OCI-LY1 (cell line): ENCODE measurements around the gene DBT.

ENCODE experiments used
- H2AFZ ChIP-seq: fragments of 200-600 bp; sonication (generic), shearing (Covaris generic); 2 replicates; pipeline ENCODE4 v1.6.0; 2014; ENCODE audit warnings: antibody characterized with exemption, mild to moderate bottlenecking, low read length
- H3F3A ChIP-seq: fragments of 200-600 bp; sonication (generic), shearing (Covaris generic); 2 replicates; pipeline ENCODE4 v1.6.0; 2014; ENCODE audit warnings: mild to moderate bottlenecking, antibody characterized with exemption, low read length, moderate library complexity; ENCODE audit not compliant: insufficient read depth
- H3K27ac ChIP-seq: fragments of 200-600 bp; sonication (generic); 2 replicates; pipeline ENCODE4 v1.5.1; 2014; ENCODE audit warnings: low read length, mixed run types, mild to moderate bottlenecking, low read depth; ENCODE audit not compliant: poor library complexity, severe bottlenecking
- H3K27me3 ChIP-seq: fragments of 200-600 bp; sonication (generic); 2 replicates; pipeline ENCODE4 v1.6.0; 2014; ENCODE audit warnings: antibody characterized with exemption, mild to moderate bottlenecking, low read length, moderate library complexity; ENCODE audit not compliant: insufficient read depth
- H3K36me3 ChIP-seq: fragments of 200-600 bp; sonication (generic); 2 replicates; pipeline ENCODE4 v1.6.1; 2014; ENCODE audit warnings: mild to moderate bottlenecking, antibody characterized with exemption, low read length, moderate library complexity, mixed read lengths; ENCODE audit not compliant: insufficient read depth
- H3K4me1 ChIP-seq: fragments of 200-600 bp; sonication (generic); 2 replicates; pipeline ENCODE4 v1.5.1; 2014; ENCODE audit warnings: mild to moderate bottlenecking, low read length, moderate library complexity; ENCODE audit not compliant: insufficient read depth, severe bottlenecking
- H3K4me2 ChIP-seq: fragments of 200-600 bp; sonication (generic), shearing (Covaris generic); 2 replicates; pipeline ENCODE4 v1.6.1; 2014; ENCODE audit warnings: low read length
- H3K4me3 ChIP-seq: fragments of 200-600 bp; sonication (generic); 2 replicates; pipeline ENCODE4 v1.5.1; 2014; ENCODE audit warnings: low read length, low read depth, mild to moderate bottlenecking, mixed read lengths; ENCODE audit not compliant: poor library complexity, severe bottlenecking
- H3K79me2 ChIP-seq: fragments of 200-600 bp; shearing (Covaris generic); 2 replicates; pipeline ENCODE4 v1.6.1; 2016; ENCODE audit warnings: mixed run types, low read length, mixed read lengths; ENCODE audit not compliant: insufficient read depth
- H3K9ac ChIP-seq: fragments of 200-600 bp; sonication (generic), shearing (Covaris generic); 2 replicates; pipeline ENCODE4 v1.6.1; 2014; ENCODE audit warnings: mild to moderate bottlenecking, low read length, mixed read lengths
- H3K9me2 ChIP-seq: fragments of 200-600 bp; sonication (generic), shearing (Covaris generic); 2 replicates; pipeline ENCODE4 v1.6.1; 2014; ENCODE audit warnings: low read depth, mild to moderate bottlenecking, low read length, mixed read lengths
- H3K9me3 ChIP-seq: fragments of 200-600 bp; shearing (Covaris generic); 2 replicates; pipeline ENCODE4 v1.6.1; 2014; ENCODE audit warnings: low read length, mixed read lengths
- H4K20me1 ChIP-seq: fragments of 200-600 bp; sonication (generic), shearing (Covaris generic); 2 replicates; pipeline ENCODE4 v1.6.0; 2016; ENCODE audit warnings: mild to moderate bottlenecking, low read length; ENCODE audit not compliant: insufficient read depth
- EZH2 ChIP-seq: fragments of 200-600 bp; sonication (generic), shearing (Covaris generic); IDR thresholded peaks from 2 replicates; pipeline ENCODE4 v1.8.0; 2017; ENCODE audit warnings: borderline replicate concordance, mixed run types, mild to moderate bottlenecking, antibody characterized with exemption, low read length, moderate library complexity, mixed read lengths
- TF ChIP-seq, protein P1 (sequence below): fragments of 200-600 bp; sonication (generic), shearing (Covaris generic); IDR thresholded peaks from 2 replicates; pipeline ENCODE4 v1.5.1; 2017; ENCODE audit warnings: mild to moderate bottlenecking, antibody characterized with exemption, low read length, moderate library complexity, mixed read lengths

Gene DBT

DNA sequence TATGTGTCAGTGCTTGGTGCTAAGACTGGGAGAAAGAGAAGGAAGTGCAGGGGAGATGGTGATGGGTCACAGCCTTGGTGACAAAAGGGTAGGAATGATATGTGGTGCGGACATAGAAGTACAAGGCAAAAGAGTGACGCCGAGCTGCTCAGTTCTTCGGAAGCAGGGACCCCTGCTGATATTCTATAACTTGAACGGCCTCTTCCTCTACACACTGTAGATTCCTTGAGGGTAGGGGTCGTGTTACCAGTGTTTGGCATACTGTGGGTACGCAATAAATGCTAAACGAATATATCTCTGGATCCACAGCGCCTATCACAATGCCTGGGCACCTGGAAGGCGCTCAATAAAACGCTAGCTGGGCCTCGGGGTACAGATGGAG lies 488 bp downstream of the DBT start:
- peaks cover 11% of the 10 kb centered on the region; the same call in 1 of the 2 replicates for H3K79me2 ChIP-seq
- peak overlapping the region; percentile 97 for H3K4me3 ChIP-seq
- no peaks in the 10 kb centered on the region for H3F3A ChIP-seq
- no peaks in the 10 kb centered on the region for H3K36me3 ChIP-seq
- no peaks in the 10 kb centered on the region for H3K9me2 ChIP-seq
- peak overlapping the region; percentile 85 for H3K4me2 ChIP-seq
- peak overlapping the region; percentile 88 for H3K9ac ChIP-seq
- TF ChIP-seq, protein P1, sequence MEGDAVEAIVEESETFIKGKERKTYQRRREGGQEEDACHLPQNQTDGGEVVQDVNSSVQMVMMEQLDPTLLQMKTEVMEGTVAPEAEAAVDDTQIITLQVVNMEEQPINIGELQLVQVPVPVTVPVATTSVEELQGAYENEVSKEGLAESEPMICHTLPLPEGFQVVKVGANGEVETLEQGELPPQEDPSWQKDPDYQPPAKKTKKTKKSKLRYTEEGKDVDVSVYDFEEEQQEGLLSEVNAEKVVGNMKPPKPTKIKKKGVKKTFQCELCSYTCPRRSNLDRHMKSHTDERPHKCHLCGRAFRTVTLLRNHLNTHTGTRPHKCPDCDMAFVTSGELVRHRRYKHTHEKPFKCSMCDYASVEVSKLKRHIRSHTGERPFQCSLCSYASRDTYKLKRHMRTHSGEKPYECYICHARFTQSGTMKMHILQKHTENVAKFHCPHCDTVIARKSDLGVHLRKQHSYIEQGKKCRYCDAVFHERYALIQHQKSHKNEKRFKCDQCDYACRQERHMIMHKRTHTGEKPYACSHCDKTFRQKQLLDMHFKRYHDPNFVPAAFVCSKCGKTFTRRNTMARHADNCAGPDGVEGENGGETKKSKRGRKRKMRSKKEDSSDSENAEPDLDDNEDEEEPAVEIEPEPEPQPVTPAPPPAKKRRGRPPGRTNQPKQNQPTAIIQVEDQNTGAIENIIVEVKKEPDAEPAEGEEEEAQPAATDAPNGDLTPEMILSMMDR: no peak
- no peak for TF ChIP-seq EZH2
- H4K20me1 ChIP-seq: no peaks in the 10 kb centered on the region
- peak overlapping the region; percentile 80 for H2AFZ ChIP-seq
- no peaks in the 10 kb centered on the region for H3K27me3 ChIP-seq
- H3K27ac ChIP-seq: peak overlapping the region; percentile 49
- peaks cover 32% of the 10 kb centered on the region for H3K4me1 ChIP-seq
- H3K9me3 ChIP-seq: no peaks in the 10 kb centered on the region

DNA sequence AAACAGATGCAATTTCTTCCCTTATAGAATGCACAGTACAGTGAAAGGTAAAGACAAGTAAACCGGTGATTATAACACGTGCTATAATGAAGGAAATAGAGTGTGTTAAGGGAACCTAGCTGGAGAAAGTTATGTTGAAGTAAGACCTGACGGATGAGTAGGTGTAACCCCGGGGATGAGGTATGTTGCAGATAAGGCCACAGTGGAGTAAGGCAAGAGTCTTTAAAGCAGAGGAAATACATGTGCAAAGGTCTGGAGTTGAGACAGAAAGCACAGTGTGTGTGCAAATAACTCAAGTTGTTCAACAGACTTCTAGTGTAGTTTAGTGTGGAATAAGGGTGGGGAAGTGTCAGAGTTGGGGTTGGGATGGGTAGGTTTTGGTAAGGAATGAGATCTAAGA lies 2.9 kb downstream of the DBT start:
- peaks cover 32% of the 10 kb centered on the region for H3K4me1 ChIP-seq
- H3K9me2 ChIP-seq: no peaks in the 10 kb centered on the region
- H3K9me3 ChIP-seq: no peaks in the 10 kb centered on the region
- no peak overlapping the region for H3K9ac ChIP-seq
- TF ChIP-seq, protein P1: no peak
- no peak for TF ChIP-seq EZH2
- H3K79me2 ChIP-seq: peaks cover 22% of the 10 kb centered on the region
- no peaks in the 10 kb centered on the region for H3F3A ChIP-seq
- peak overlapping the region; percentile 3 for H3K27ac ChIP-seq
- H3K27me3 ChIP-seq: no peaks in the 10 kb centered on the region
- H3K4me3 ChIP-seq: no peak overlapping the region
- H4K20me1 ChIP-seq: no peaks in the 10 kb centered on the region
- H2AFZ ChIP-seq: no peak overlapping the region
- H3K4me2 ChIP-seq: peak overlapping the region; percentile 54
- no peaks in the 10 kb centered on the region for H3K36me3 ChIP-seq

DNA sequence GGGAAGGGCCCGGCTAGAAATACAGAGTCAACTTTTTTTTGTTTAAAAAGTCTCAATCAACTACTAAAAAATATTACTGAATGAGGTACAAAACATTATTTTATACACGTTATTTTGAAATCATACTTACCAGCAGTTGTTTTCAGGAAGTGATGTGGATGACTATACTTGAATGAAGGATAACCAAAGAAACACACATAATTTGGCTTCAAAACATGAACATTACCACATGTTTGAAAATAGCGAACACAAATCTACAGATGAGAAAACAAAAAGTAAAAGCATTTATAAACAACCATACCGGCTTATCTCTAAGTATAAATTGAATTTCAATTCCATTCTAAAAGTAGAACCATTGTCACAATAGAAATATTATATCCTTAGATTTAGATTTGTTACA lies 9.0 kb downstream of the DBT start:
- H3K27me3 ChIP-seq: no peaks in the 10 kb centered on the region
- H3K36me3 ChIP-seq: peaks cover 32% of the 10 kb centered on the region
- no peak overlapping the region for H3K4me3 ChIP-seq
- no peaks in the 10 kb centered on the region for H3K9me3 ChIP-seq
- peaks cover 22% of the 10 kb centered on the region for H3K79me2 ChIP-seq
- H3K9me2 ChIP-seq: no peaks in the 10 kb centered on the region
- H3K27ac ChIP-seq: no peak overlapping the region
- no peaks in the 10 kb centered on the region for H4K20me1 ChIP-seq
- H3F3A ChIP-seq: no peaks in the 10 kb centered on the region
- H3K9ac ChIP-seq: no peak overlapping the region
- no peak for TF ChIP-seq EZH2
- TF ChIP-seq, protein P1: no peak
- no peaks in the 10 kb centered on the region for H3K4me1 ChIP-seq
- no peak overlapping the region for H3K4me2 ChIP-seq
- no peak overlapping the region for H2AFZ ChIP-seq
